ENCODE data around the gene STXBP4.

DNA sequence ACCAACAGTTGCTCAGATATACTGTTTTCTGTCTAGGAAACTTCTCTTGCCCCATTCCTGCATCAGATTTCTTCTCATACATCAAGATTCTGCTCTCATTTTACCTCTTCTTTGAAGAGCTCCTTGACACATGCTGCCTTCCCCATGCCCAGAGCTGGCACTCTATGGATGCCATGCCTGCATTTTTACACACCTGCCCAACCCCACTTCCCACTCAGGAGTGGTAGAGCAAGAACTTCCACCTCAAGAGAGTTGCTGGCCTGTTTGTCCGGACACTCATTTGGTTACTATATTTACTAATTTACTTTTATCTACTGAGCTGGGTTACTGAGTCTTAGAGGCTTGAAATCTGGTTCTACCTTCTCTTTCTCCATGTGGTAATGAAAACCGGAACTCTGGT is 197.9 kb downstream of the STXBP4 start:
- TF ChIP-seq, protein P1, sequence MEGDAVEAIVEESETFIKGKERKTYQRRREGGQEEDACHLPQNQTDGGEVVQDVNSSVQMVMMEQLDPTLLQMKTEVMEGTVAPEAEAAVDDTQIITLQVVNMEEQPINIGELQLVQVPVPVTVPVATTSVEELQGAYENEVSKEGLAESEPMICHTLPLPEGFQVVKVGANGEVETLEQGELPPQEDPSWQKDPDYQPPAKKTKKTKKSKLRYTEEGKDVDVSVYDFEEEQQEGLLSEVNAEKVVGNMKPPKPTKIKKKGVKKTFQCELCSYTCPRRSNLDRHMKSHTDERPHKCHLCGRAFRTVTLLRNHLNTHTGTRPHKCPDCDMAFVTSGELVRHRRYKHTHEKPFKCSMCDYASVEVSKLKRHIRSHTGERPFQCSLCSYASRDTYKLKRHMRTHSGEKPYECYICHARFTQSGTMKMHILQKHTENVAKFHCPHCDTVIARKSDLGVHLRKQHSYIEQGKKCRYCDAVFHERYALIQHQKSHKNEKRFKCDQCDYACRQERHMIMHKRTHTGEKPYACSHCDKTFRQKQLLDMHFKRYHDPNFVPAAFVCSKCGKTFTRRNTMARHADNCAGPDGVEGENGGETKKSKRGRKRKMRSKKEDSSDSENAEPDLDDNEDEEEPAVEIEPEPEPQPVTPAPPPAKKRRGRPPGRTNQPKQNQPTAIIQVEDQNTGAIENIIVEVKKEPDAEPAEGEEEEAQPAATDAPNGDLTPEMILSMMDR (IDR thresholded peaks at IDR 0.05): no peak
- no peak for TF ChIP-seq POLR2AphosphoS5 (IDR thresholded peaks at IDR 0.05; ENCODE audit: low read depth, low read length)
- TF ChIP-seq, protein P2, sequence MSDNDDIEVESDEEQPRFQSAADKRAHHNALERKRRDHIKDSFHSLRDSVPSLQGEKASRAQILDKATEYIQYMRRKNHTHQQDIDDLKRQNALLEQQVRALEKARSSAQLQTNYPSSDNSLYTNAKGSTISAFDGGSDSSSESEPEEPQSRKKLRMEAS (IDR thresholded peaks at IDR 0.05; ENCODE audit: low read depth): no peak
- TF ChIP-seq RFX5 (IDR thresholded peaks at IDR 0.05; ENCODE audit: low read length): no peak
- TF ChIP-seq ELF1 (IDR thresholded peaks at IDR 0.05): no peak
- TF ChIP-seq EP300 (IDR thresholded peaks at IDR 0.05; ENCODE audit: borderline replicate concordance in 1 of 2, low read depth in 1 of 2, low read length in 1 of 2): no peak
- TF ChIP-seq EZH2phosphoT487 (IDR thresholded peaks at IDR 0.05; ENCODE audit: borderline replicate concordance, low read depth): no peak
- TF ChIP-seq, protein P3, sequence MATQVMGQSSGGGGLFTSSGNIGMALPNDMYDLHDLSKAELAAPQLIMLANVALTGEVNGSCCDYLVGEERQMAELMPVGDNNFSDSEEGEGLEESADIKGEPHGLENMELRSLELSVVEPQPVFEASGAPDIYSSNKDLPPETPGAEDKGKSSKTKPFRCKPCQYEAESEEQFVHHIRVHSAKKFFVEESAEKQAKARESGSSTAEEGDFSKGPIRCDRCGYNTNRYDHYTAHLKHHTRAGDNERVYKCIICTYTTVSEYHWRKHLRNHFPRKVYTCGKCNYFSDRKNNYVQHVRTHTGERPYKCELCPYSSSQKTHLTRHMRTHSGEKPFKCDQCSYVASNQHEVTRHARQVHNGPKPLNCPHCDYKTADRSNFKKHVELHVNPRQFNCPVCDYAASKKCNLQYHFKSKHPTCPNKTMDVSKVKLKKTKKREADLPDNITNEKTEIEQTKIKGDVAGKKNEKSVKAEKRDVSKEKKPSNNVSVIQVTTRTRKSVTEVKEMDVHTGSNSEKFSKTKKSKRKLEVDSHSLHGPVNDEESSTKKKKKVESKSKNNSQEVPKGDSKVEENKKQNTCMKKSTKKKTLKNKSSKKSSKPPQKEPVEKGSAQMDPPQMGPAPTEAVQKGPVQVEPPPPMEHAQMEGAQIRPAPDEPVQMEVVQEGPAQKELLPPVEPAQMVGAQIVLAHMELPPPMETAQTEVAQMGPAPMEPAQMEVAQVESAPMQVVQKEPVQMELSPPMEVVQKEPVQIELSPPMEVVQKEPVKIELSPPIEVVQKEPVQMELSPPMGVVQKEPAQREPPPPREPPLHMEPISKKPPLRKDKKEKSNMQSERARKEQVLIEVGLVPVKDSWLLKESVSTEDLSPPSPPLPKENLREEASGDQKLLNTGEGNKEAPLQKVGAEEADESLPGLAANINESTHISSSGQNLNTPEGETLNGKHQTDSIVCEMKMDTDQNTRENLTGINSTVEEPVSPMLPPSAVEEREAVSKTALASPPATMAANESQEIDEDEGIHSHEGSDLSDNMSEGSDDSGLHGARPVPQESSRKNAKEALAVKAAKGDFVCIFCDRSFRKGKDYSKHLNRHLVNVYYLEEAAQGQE (IDR thresholded peaks at IDR 0.05; ENCODE audit: low read depth, low read length): no peak
- no peak for TF ChIP-seq RAD21 (IDR thresholded peaks at IDR 0.05; ENCODE audit: low read length)
